GM12878 (cell line): ENCODE data around the gene TPH2. TPM values are rescaled to one million over a fixed set of nuclear protein-coding genes. Genes with fewer than 3 reads are reported as not detected.

Source experiments
- ATAC-seq: fragments of 200-7000 bp; cut with Tn5 transposase; 3 replicates; pipeline ENCODE4 v1.9.1; 2020; ENCODE audit warnings: mild to moderate bottlenecking, moderate library complexity
- BruUV-seq: library from RNA; stranded (reverse); fragments of 400-500 nt; replicated peaks from 2 replicates; lab custom pipeline; 2021; lab: Mats Ljungman, UMichigan
- CTCF ChIA-PET: fragments of 300-600 bp; sonication (Branson Sonifier 250); formaldehyde crosslinking; extraction: SDS; loops from one replicate; lab custom pipeline; 2021; ENCODE audit warnings: inconsistent platforms; lab: Yijun Ruan, JAX
- POLR2A ChIA-PET: fragments of 350-600 bp; formaldehyde crosslinking; extraction: SDS; loops from one replicate; lab custom pipeline; 2021; ENCODE audit warnings: inconsistent platforms; lab: Charles Lee
- RAD21 ChIA-PET: fragments of 300-600 bp; sonication (Branson Sonifier 250); formaldehyde crosslinking; loops from one replicate; lab custom pipeline; 2023; ENCODE audit warnings: antibody characterized with exemption; ENCODE audit not compliant: unreplicated experiment; lab: Charles Lee
- SMC1A ChIA-PET: fragments of 300-600 bp; sonication (Branson Sonifier 250); formaldehyde crosslinking; loops from one replicate; lab custom pipeline; 2023; ENCODE audit not compliant: unreplicated experiment, uncharacterized antibody; lab: Charles Lee
- DNase-seq: peaks from one replicate; pipeline ENCODE4 v3.0.0-alpha.2; 2011; ENCODE audit warnings: low read depth, low spot score
- FAIRE-seq: peaks from 3 replicates; lab custom pipeline; 2011; peaks lifted over from hg19 to GRCh38; lab: Jason Lieb, UNC
- H2AFZ ChIP-seq: 2 replicates; pipeline ENCODE4 v1.6.0; 2011; ENCODE audit warnings: low read depth, low read length, control low read depth; ENCODE audit not compliant: control insufficient read depth
- H3K27ac ChIP-seq: 2 replicates; pipeline ENCODE4 v1.5.1; 2011; ENCODE audit warnings: control low read depth; ENCODE audit not compliant: control insufficient read depth, insufficient read depth
- H3K27me3 ChIP-seq, 2 experiments: replicated peaks in 1 of 2; 2 replicates each; pipeline versions ENCODE4 v1.6.0 to v1.6.1; 2011; ENCODE audit warnings: low read length in 1 of 2; ENCODE audit not compliant: control insufficient read depth in 2 of 2, insufficient read depth in 2 of 2
- H3K36me3 ChIP-seq, 2 experiments: 2 replicates each; pipeline ENCODE4 v1.5.1; 2011; ENCODE audit warnings: low read length in 1 of 2; ENCODE audit not compliant: control insufficient read depth in 2 of 2, insufficient read depth in 2 of 2
- H3K4me1 ChIP-seq: 2 replicates; pipeline ENCODE4 v1.6.1; 2011; ENCODE audit warnings: mild to moderate bottlenecking, low read length, moderate library complexity, mixed read lengths; ENCODE audit not compliant: control insufficient read depth, insufficient read depth
- H3K4me2 ChIP-seq: 2 replicates; pipeline ENCODE4 v1.6.0; 2011; ENCODE audit warnings: control low read depth; ENCODE audit not compliant: control insufficient read depth, insufficient read depth
- H3K4me3 ChIP-seq: fragments of 200-600 bp; sonication (generic); 2 replicates; pipeline ENCODE4 v1.5.1; 2016
- H3K79me2 ChIP-seq: 2 replicates; pipeline ENCODE4 v1.6.0; 2011; ENCODE audit warnings: low read length; ENCODE audit not compliant: control insufficient read depth, insufficient read depth
- H3K9ac ChIP-seq: 2 replicates; pipeline ENCODE4 v1.8.0; 2011; ENCODE audit warnings: low read length, control low read depth, mixed read lengths; ENCODE audit not compliant: control insufficient read depth, insufficient read depth
- H3K9me3 ChIP-seq: replicated peaks from 3 replicates; pipeline ENCODE4 v1.5.1; 2011; ENCODE audit warnings: mild to moderate bottlenecking, low read length; ENCODE audit not compliant: control insufficient read depth, insufficient read depth
- H4K20me1 ChIP-seq: 2 replicates; pipeline ENCODE4 v1.6.0; 2011; ENCODE audit not compliant: control insufficient read depth, insufficient read depth
- ATF7 ChIP-seq: fragments of 450-650 bp; IDR thresholded peaks from 2 replicates; pipeline ENCODE4 v1.6.1; 2016; ENCODE audit warnings: low read depth, mild to moderate bottlenecking
- BMI1 ChIP-seq: fragments of 450-650 bp; IDR thresholded peaks from 2 replicates; pipeline ENCODE4 v1.6.1; 2016; ENCODE audit warnings: mild to moderate bottlenecking, moderate library complexity, borderline replicate concordance
- CHD1 ChIP-seq: IDR thresholded peaks from 2 replicates; pipeline ENCODE4 v1.6.1; 2012; ENCODE audit warnings: low read depth, low read length, improper control_type of control experiment
- DPF2 ChIP-seq: fragments of 450-650 bp; IDR thresholded peaks from 2 replicates; pipeline ENCODE4 v1.6.1; 2017; ENCODE audit warnings: mild to moderate bottlenecking
- ESRRA ChIP-seq: IDR thresholded peaks from 2 replicates; pipeline ENCODE4 v1.6.1; 2012; ENCODE audit warnings: mild to moderate bottlenecking, low read length, improper control_type of control experiment
- HDGF ChIP-seq: fragments of 450-650 bp; IDR thresholded peaks from 2 replicates; pipeline ENCODE4 v1.6.1; 2016; ENCODE audit warnings: antibody characterized with exemption
- IRF5 ChIP-seq: fragments of 450-650 bp; IDR thresholded peaks from 2 replicates; pipeline ENCODE4 v1.6.1; 2017; ENCODE audit warnings: borderline replicate concordance
- MTA3 ChIP-seq: IDR thresholded peaks from 2 replicates; pipeline ENCODE4 v1.6.1; 2012; ENCODE audit warnings: low read length, inconsistent platforms, borderline replicate concordance
- PML ChIP-seq: IDR thresholded peaks from 2 replicates; pipeline ENCODE4 v1.6.1; 2012; ENCODE audit warnings: low read length, inconsistent platforms
- SMAD5 ChIP-seq: IDR thresholded peaks from 2 replicates; pipeline ENCODE4 v1.6.1; 2016; ENCODE audit warnings: antibody characterized with exemption, low read depth
- SPI1 ChIP-seq: IDR thresholded peaks from 2 replicates; pipeline ENCODE4 v1.6.1; 2011; ENCODE audit warnings: low read depth, mild to moderate bottlenecking, low read length, moderate library complexity, borderline replicate concordance; ENCODE audit not compliant: insufficient read depth
- SUPT20H ChIP-seq: IDR thresholded peaks from 2 replicates; pipeline ENCODE4 v1.6.1; 2011; ENCODE audit warnings: low read depth, mild to moderate bottlenecking, low read length, moderate library complexity, borderline replicate concordance; ENCODE audit not compliant: control insufficient read depth
- TCF3 ChIP-seq: IDR thresholded peaks from 2 replicates; pipeline ENCODE4 v1.6.1; 2012; ENCODE audit warnings: low read depth, mild to moderate bottlenecking, low read length, borderline replicate concordance; ENCODE audit not compliant: insufficient read depth
- ZNF622 ChIP-seq: fragments of 450-650 bp; IDR thresholded peaks from 2 replicates; pipeline ENCODE4 v1.6.1; 2017; ENCODE audit warnings: mild to moderate bottlenecking, inconsistent platforms
- ZNF687 ChIP-seq: fragments of 450-650 bp; IDR thresholded peaks from 2 replicates; pipeline ENCODE4 v1.6.1; 2017; ENCODE audit warnings: mild to moderate bottlenecking, moderate library complexity
- WGBS: methylation state at CpG from one replicate; pipeline ENCODE4 v1.1.6; 2016; ENCODE audit warnings: low lambda C conversion rate; ENCODE audit not compliant: insufficient replicate concordance, insufficient coverage; ENCODE audit errors: missing lambda C conversion rate; 5-methylcytosine and 5-hydroxymethylcytosine counted together
- in situ Hi-C: fragments of 300-500 bp; cut with MboI; formaldehyde crosslinking; loops from 9 replicates; pipeline ENCODE4 v1.14.3; 2018; ENCODE audit warnings: mixed read lengths
- intact Hi-C: fragments of 100-400 bp; cut with micrococcal nuclease; formaldehyde crosslinking; loops from one replicate; pipeline ENCODE4 v1.14.2; 2022; ENCODE audit not compliant: unreplicated experiment
- polyA plus RNA-seq, 11 experiments: library from polyadenylated mRNA; depleted of rRNA in 4 of 11; unstranded in 6 of 11; stranded (reverse) in 5 of 11; fragments of >200 nt; fragmentation: Nextera tagmentation in 4 of 11; fragmentation: Illumina TruSeq in 1 of 11; extraction: Ambion mirVana in 4 of 11; extraction: Trizol in 1 of 11; gene quantifications; 1 replicate in 1 of 11; 2 replicates in 10 of 11; pipeline versions ENCODE4 v1.2.1 to v1.2.3, GENCODE V29; 2011 to 2016; ENCODE audit warnings: inconsistent platforms in 2 of 11, missing spikeins in 2 of 11, low read depth in 1 of 11
- total RNA-seq, 4 experiments: library from RNA; depleted of rRNA in 3 of 4; stranded (reverse); fragments of >200 nt in 3 of 4; fragmentation: Illumina TruSeq in 1 of 4; extraction: Trizol in 1 of 4; gene quantifications; 2 replicates each; pipeline versions ENCODE4 v1.2.1 to v1.2.3, GENCODE V29; 2013 to 2021

Gene TPH2
- total and polyA plus RNA-seq, 10 of the 15 experiments (the other 5 are each of a cell fraction or from before 2014, with no cell fraction given) = not detected

- ChIA-PET CTCF (no interaction called here), RAD21 (no interaction called here), POLR2A (no interaction called here), SMC1A (no interaction called here)
- in situ Hi-C loops = no loop called here
- Histone ChIP-seq H3K4me1 (no peaks in the 10 kb centered on the region), H3K4me3 (no peak overlapping the region), H3K9me3 (no peaks in the 10 kb centered on the region), H3K27me3 (no peaks in the 10 kb centered on the region; a peak in 1 of 4 replicates), H3K9ac (no peak overlapping the region), H3K4me2 (no peak overlapping the region), H3K27ac (no peak overlapping the region), H3K36me3 (no peaks in the 10 kb centered on the region), H2AFZ (no peak overlapping the region), H4K20me1 (no peaks in the 10 kb centered on the region), H3K79me2 (no peaks in the 10 kb centered on the region)
- FAIRE-seq (no peak), ATAC-seq (no peak), DNase-seq (no peak)
- 36% methylated on average over 2 of the region's 2 CpGs for WGBS
- intact Hi-C loops = no loop called here
- no TSS peak for BruUV-seq
- no peak for TF ChIP-seq SMAD5
- no peak for TF ChIP-seq ZNF622
- TF ChIP-seq IRF5 = no peak
- no peak for TF ChIP-seq CHD1
These were observed 115.0 kb downstream of the TPH2 start for GRCh38 chr12:72053604-72054003.

GRCh38 chr12:72054511-72054910, 115.9 kb downstream of the TPH2 start:
- Histone ChIP-seq H3K9me3 (no peaks in the 10 kb centered on the region), H3K27me3 (no peaks in the 10 kb centered on the region; a peak in 1 of 4 replicates), H3K4me1 (no peaks in the 10 kb centered on the region), H4K20me1 (no peaks in the 10 kb centered on the region), H3K27ac (no peak overlapping the region), H3K4me2 (no peak overlapping the region), H3K79me2 (no peaks in the 10 kb centered on the region), H3K4me3 (no peak overlapping the region), H2AFZ (no peak overlapping the region), H3K9ac (no peak overlapping the region), H3K36me3 (no peaks in the 10 kb centered on the region)
- intact Hi-C loops = no loop called here
- ATAC-seq = no peak
- 2% methylated on average over 2 of the region's 2 CpGs for WGBS
- ChIA-PET SMC1A (no interaction called here), RAD21 (no interaction called here), CTCF (no interaction called here), POLR2A (no interaction called here)
- in situ Hi-C loops = no loop called here
- FAIRE-seq = no peak
- DNase-seq = no peak
- no TSS peak for BruUV-seq
- TF ChIP-seq ATF7 (no peak), SPI1 (no peak), TCF3 (no peak), BMI1 (no peak), SUPT20H (no peak), HDGF (no peak), DPF2 (no peak), PML (no peak), ZNF687 (no peak), ESRRA (no peak), MTA3 (no peak)
